Measurements from ENCODE around the gene PHACTR2. TPM values are rescaled to one million over a fixed set of nuclear protein-coding genes. Genes with fewer than 3 reads are reported as not detected.
"Not testable (repeated sequence)": the region's sequence is repeated elsewhere in the genome, so short reads cannot be mapped to it uniquely, and the experiment has no call there.

PHACTR2 gene
- total and polyA plus RNA-seq, 2 of the 13 experiments (the other 11 are each of a cell fraction or from before 2014, with no cell fraction given) = 11.3 to 28.2 TPM

- Histone ChIP-seq H3K9me3 (ENCODE audit: low read length) (peaks cover 28% of the 10 kb centered on the region), H3K36me3 (replicated peaks in 1 of 2; ENCODE audit: control insufficient read depth in 1 of 2, insufficient read depth in 2 of 2, low read length in 2 of 2) (peaks cover 4 to 28% of the 10 kb centered on the region in 2 experiments; a peak in 3 of 5 replicates)
- in situ Hi-C loops (cut with HindIII; ENCODE audit: extremely low pct_ligation_motif_present, low pct_unique_long_range_greater_than_20kb); DNase-seq (ENCODE audit: low spot score); H2AFZ ChIP-seq (ENCODE audit: low read length); H4K20me1 ChIP-seq (ENCODE audit: insufficient read depth, low read length); H3K27me3 ChIP-seq (ENCODE audit: control insufficient read depth in 1 of 2, insufficient read depth in 2 of 2, low read length in 2 of 2); ATAC-seq; H3K4me3 ChIP-seq (replicated peaks in 1 of 3; ENCODE audit: insufficient read depth in 1 of 3, low read depth in 2 of 3, low read length in 3 of 3); H3K9ac ChIP-seq (ENCODE audit: insufficient read depth, low read depth, low read length); H3K4me2 ChIP-seq (ENCODE audit: low read depth, low read length); FAIRE-seq; intact Hi-C loops (cut with micrococcal nuclease; ENCODE audit: unreplicated experiment); BruUV-seq (replicated peaks); H3K79me2 ChIP-seq (ENCODE audit: insufficient read depth, low read length); CTCF ChIA-PET (ENCODE audit: low intra/inter-chr PET ratio, low total read pairs); H3K4me1 ChIP-seq (ENCODE audit: insufficient read depth, low read length); H3K27ac ChIP-seq (ENCODE audit: extremely low read length, insufficient read depth, low read length); POLR2A ChIA-PET: not testable (repeated sequence)
Observed at GRCh38 chr6:143786371-143786770, 108.6 kb downstream of the PHACTR2 start.

- Histone ChIP-seq H3K79me2 (ENCODE audit: insufficient read depth, low read length) (no peaks in the 10 kb centered on the region), H3K4me1 (ENCODE audit: insufficient read depth, low read length) (no peaks in the 10 kb centered on the region), H3K27ac (ENCODE audit: extremely low read length, insufficient read depth, low read length) (no peak overlapping the region), H3K4me3 (replicated peaks in 1 of 3; ENCODE audit: insufficient read depth in 1 of 3, low read depth in 2 of 3, low read length in 3 of 3) (no peak overlapping the region), H3K9ac (ENCODE audit: insufficient read depth, low read depth, low read length) (no peak overlapping the region), H3K36me3 (replicated peaks in 1 of 2; ENCODE audit: control insufficient read depth in 1 of 2, insufficient read depth in 2 of 2, low read length in 2 of 2) (peaks cover 4 to 20% of the 10 kb centered on the region in 2 experiments; a peak in 4 of 5 replicates), H3K27me3 (ENCODE audit: control insufficient read depth in 1 of 2, insufficient read depth in 2 of 2, low read length in 2 of 2) (no peaks in the 10 kb centered on the region), H2AFZ (ENCODE audit: low read length) (no peak overlapping the region), H3K4me2 (ENCODE audit: low read depth, low read length) (no peak overlapping the region), H4K20me1 (ENCODE audit: insufficient read depth, low read length) (no peaks in the 10 kb centered on the region), H3K9me3 (ENCODE audit: low read length) (peaks cover 8% of the 10 kb centered on the region; the same call in 1 of the 2 replicates)
- in situ Hi-C loops (cut with HindIII; ENCODE audit: extremely low pct_ligation_motif_present, low pct_unique_long_range_greater_than_20kb) (no loop called here), intact Hi-C loops (cut with micrococcal nuclease; ENCODE audit: unreplicated experiment) (no loop called here)
- no peak for DNase-seq (ENCODE audit: low spot score)
- CTCF ChIA-PET (ENCODE audit: low intra/inter-chr PET ratio, low total read pairs) = no interaction called here
- 63% methylated on average over 3 of the region's 3 CpGs for WGBS (ENCODE audit: low lambda C conversion rate)
- TF ChIP-seq ZNF331 (CRISPR knock-in tag; IDR thresholded peaks at IDR 0.05) (peak; percentile 99), RXRB (CRISPR knock-in tag; IDR thresholded peaks at IDR 0.05; ENCODE audit: borderline replicate concordance) (no peak)
- no peak for ATAC-seq
- POLR2A ChIA-PET = interaction anchor here (1.2 kb wide), 1 partner anchor 47 kb away, joined by 4 read pairs; no protein-coding TSS in a partner anchor
- no TSS peak for BruUV-seq (replicated peaks)
- FAIRE-seq = no peak
Observed at GRCh38 chr6:143792402-143793279, 114.9 kb downstream of the PHACTR2 start.

Data from HepG2 (cell line).